K562 (cell line): ENCODE data around the gene PRKG1. TPM values are rescaled to one million over a fixed set of nuclear protein-coding genes. Genes with fewer than 3 reads are reported as not detected.

Experiments used
- CUX1 ChIP-seq: fragments of 200-800 bp; sonication (Bioruptor generic); IDR thresholded peaks from 2 replicates; pipeline ENCODE4 v1.6.1; 2016; ENCODE audit warnings: missing genetic modification characterization, missing compliant biosample characterization
- HMBOX1 ChIP-seq: sonication (generic); IDR thresholded peaks from 2 replicates; pipeline ENCODE4 v1.6.1; 2016
- MYBL2 ChIP-seq, 2 experiments: fragments of 450-650 bp in 1 of 2; sonication (generic) in 1 of 2; formaldehyde crosslinking in 1 of 2; IDR thresholded peaks; 2 replicates each; pipeline versions ENCODE4 v1.6.1 to v1.8.1; 2017 to 2022; ENCODE audit warnings: borderline replicate concordance in 1 of 2, inconsistent platforms in 1 of 2, low read depth in 1 of 2, mild to moderate bottlenecking in 1 of 2, missing genetic modification reagents in 1 of 2, moderate library complexity in 1 of 2
- polyA plus RNA-seq, 8 experiments: library from polyadenylated mRNA; depleted of rRNA in 4 of 8; stranded (reverse) in 5 of 8; unstranded in 3 of 8; fragments of >200 nt; fragmentation: Nextera tagmentation in 2 of 8; fragmentation: Illumina TruSeq in 1 of 8; extraction: Ambion mirVana in 2 of 8; extraction: Trizol in 1 of 8; gene quantifications; 2 replicates each; pipeline versions ENCODE4 v1.2.1 to v1.2.3, GENCODE V29; 2011 to 2014; ENCODE audit warnings: inconsistent platforms in 1 of 8, missing spikeins in 1 of 8
- total RNA-seq, 7 experiments: library from RNA; depleted of rRNA in 6 of 7; stranded (reverse); fragments of >200 nt in 6 of 7; fragmentation: Illumina TruSeq in 2 of 7; extraction: Trizol in 2 of 7; gene quantifications; 2 replicates each; pipeline versions ENCODE4 v1.2.1 to v1.2.3, GENCODE V29; 2011 to 2021; ENCODE audit warnings: low replicate concordance in 1 of 7
- TF ChIP-seq, protein P1 (sequence below): conservative IDR thresholded peaks from 2 replicates; pipeline ENCODE4 v1.6.1; 2011; ENCODE audit warnings: low read depth, mild to moderate bottlenecking, low read length; ENCODE audit not compliant: control insufficient read depth

The PRKG1 gene
- total and polyA plus RNA-seq, 9 of the 15 experiments (the other 6 are each of a cell fraction or from before 2014, with no cell fraction given), result 0.22 TPM; not detected in 8

DNA sequence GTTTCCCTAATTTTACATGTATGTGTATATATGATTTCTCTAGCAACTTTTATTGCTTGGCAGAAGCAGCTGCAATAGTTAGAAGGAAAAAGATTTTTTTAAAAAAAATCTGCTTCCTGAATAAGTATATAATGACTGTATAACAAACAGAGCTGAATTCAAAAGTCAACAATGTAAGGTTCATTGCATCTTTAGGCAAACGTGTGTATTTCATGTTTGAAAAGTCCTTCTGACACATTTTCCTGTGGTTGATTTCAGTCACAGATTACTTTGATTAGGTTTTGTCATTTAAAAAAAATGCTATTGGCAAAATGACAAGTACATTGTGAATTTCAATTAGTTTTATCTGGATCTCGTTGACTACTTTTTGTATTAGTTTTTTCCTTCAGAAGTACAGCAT lies 394.1 kb downstream of the PRKG1 start (continued):
- TF ChIP-seq CUX1 (CRISPR knock-in tag), result no peak
- TF ChIP-seq MYBL2 (IDR thresholded peaks at IDR 0.05; ENCODE audit: low read depth), result no peak
- no peak for TF ChIP-seq MYBL2 (CRISPR knock-in tag; IDR thresholded peaks at IDR 0.05; ENCODE audit: borderline replicate concordance)
- TF ChIP-seq, protein P1, sequence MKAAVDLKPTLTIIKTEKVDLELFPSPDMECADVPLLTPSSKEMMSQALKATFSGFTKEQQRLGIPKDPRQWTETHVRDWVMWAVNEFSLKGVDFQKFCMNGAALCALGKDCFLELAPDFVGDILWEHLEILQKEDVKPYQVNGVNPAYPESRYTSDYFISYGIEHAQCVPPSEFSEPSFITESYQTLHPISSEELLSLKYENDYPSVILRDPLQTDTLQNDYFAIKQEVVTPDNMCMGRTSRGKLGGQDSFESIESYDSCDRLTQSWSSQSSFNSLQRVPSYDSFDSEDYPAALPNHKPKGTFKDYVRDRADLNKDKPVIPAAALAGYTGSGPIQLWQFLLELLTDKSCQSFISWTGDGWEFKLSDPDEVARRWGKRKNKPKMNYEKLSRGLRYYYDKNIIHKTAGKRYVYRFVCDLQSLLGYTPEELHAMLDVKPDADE, result no peak
- no peak for TF ChIP-seq HMBOX1
